HEK293 (cell line): ENCODE measurements around the gene FGF12.

Source experiments
- ZBTB21 ChIP-seq: fragments of 450-650 bp; formaldehyde crosslinking; IDR thresholded peaks from 2 replicates; pipeline ENCODE4 v1.5.1; 2017; ENCODE audit warnings: missing biosample characterization, missing genetic modification characterization
- ZNF121 ChIP-seq: fragments of 450-650 bp; formaldehyde crosslinking; IDR thresholded peaks from 2 replicates; pipeline ENCODE4 v1.5.1; 2016; ENCODE audit warnings: missing biosample characterization, missing genetic modification characterization
- ZNF747 ChIP-seq: fragments of 450-650 bp; formaldehyde crosslinking; IDR thresholded peaks from 2 replicates; pipeline ENCODE4 v1.5.1; 2016; ENCODE audit warnings: missing biosample characterization, missing genetic modification characterization
- ZSCAN23 ChIP-seq: fragments of 450-650 bp; formaldehyde crosslinking; IDR thresholded peaks from 2 replicates; pipeline ENCODE4 v1.5.1; 2016; ENCODE audit warnings: missing biosample characterization, missing genetic modification characterization
- TF ChIP-seq, protein P1 (sequence below): fragments of 450-650 bp; formaldehyde crosslinking; IDR thresholded peaks from 2 replicates; pipeline ENCODE4 v1.5.1; 2016; ENCODE audit warnings: missing biosample characterization, missing genetic modification characterization
- TF ChIP-seq, protein P2 (sequence below): fragments of 450-650 bp; formaldehyde crosslinking; IDR thresholded peaks from 2 replicates; pipeline ENCODE4 v1.5.1; 2016; ENCODE audit warnings: missing biosample characterization, missing genetic modification characterization
- TF ChIP-seq, protein P3 (sequence below): fragments of 450-650 bp; formaldehyde crosslinking; optimal IDR thresholded peaks from 2 replicates; pipeline ENCODE3; 2016; ENCODE audit warnings: missing biosample characterization, mild to moderate bottlenecking, missing genetic modification characterization

- TF ChIP-seq ZNF121 (tag by site-specific recombination): no peak
- no peak for TF ChIP-seq ZSCAN23
- TF ChIP-seq, protein P1, sequence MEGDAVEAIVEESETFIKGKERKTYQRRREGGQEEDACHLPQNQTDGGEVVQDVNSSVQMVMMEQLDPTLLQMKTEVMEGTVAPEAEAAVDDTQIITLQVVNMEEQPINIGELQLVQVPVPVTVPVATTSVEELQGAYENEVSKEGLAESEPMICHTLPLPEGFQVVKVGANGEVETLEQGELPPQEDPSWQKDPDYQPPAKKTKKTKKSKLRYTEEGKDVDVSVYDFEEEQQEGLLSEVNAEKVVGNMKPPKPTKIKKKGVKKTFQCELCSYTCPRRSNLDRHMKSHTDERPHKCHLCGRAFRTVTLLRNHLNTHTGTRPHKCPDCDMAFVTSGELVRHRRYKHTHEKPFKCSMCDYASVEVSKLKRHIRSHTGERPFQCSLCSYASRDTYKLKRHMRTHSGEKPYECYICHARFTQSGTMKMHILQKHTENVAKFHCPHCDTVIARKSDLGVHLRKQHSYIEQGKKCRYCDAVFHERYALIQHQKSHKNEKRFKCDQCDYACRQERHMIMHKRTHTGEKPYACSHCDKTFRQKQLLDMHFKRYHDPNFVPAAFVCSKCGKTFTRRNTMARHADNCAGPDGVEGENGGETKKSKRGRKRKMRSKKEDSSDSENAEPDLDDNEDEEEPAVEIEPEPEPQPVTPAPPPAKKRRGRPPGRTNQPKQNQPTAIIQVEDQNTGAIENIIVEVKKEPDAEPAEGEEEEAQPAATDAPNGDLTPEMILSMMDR: no peak
- TF ChIP-seq, protein P2, sequence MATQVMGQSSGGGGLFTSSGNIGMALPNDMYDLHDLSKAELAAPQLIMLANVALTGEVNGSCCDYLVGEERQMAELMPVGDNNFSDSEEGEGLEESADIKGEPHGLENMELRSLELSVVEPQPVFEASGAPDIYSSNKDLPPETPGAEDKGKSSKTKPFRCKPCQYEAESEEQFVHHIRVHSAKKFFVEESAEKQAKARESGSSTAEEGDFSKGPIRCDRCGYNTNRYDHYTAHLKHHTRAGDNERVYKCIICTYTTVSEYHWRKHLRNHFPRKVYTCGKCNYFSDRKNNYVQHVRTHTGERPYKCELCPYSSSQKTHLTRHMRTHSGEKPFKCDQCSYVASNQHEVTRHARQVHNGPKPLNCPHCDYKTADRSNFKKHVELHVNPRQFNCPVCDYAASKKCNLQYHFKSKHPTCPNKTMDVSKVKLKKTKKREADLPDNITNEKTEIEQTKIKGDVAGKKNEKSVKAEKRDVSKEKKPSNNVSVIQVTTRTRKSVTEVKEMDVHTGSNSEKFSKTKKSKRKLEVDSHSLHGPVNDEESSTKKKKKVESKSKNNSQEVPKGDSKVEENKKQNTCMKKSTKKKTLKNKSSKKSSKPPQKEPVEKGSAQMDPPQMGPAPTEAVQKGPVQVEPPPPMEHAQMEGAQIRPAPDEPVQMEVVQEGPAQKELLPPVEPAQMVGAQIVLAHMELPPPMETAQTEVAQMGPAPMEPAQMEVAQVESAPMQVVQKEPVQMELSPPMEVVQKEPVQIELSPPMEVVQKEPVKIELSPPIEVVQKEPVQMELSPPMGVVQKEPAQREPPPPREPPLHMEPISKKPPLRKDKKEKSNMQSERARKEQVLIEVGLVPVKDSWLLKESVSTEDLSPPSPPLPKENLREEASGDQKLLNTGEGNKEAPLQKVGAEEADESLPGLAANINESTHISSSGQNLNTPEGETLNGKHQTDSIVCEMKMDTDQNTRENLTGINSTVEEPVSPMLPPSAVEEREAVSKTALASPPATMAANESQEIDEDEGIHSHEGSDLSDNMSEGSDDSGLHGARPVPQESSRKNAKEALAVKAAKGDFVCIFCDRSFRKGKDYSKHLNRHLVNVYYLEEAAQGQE (tag by site-specific recombination): no peak
- TF ChIP-seq ZBTB21 (tag by site-specific recombination): no peak
- no peak for TF ChIP-seq ZNF747
- TF ChIP-seq, protein P3, sequence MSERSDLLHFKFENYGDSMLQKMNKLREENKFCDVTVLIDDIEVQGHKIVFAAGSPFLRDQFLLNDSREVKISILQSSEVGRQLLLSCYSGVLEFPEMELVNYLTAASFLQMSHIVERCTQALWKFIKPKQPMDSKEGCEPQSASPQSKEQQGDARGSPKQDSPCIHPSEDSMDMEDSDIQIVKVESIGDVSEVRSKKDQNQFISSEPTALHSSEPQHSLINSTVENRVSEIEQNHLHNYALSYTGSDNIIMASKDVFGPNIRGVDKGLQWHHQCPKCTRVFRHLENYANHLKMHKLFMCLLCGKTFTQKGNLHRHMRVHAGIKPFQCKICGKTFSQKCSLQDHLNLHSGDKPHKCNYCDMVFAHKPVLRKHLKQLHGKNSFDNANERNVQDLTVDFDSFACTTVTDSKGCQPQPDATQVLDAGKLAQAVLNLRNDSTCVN: no peak
These were observed 71.7 kb downstream of the FGF12 start for GRCh38 chr3:192655628-192656027.
